GM23248 (cell line): ENCODE measurements around the gene NYNRIN. TPM values are rescaled to one million over a fixed set of nuclear protein-coding genes. Genes with fewer than 3 reads are reported as not detected.
"Not testable (repeated sequence)": the region's sequence is repeated elsewhere in the genome, so short reads cannot be mapped to it uniquely, and the experiment has no call there.

Source experiments
- DNase-seq: peaks from one replicate; pipeline ENCODE4 v3.0.0-alpha.2; 2015
- H2AFZ ChIP-seq: fragments of 200-600 bp; sonication (generic); 2 replicates; pipeline ENCODE4 v1.6.1; 2016; ENCODE audit warnings: antibody characterized with exemption
- H3F3A ChIP-seq: fragments of 200-600 bp; sonication (generic); 2 replicates; pipeline ENCODE4 v1.6.1; 2016; ENCODE audit warnings: mild to moderate bottlenecking, antibody characterized with exemption, mixed run types; ENCODE audit not compliant: insufficient read depth
- H3K27ac ChIP-seq: fragments of 200-600 bp; sonication (generic); 2 replicates; pipeline ENCODE4 v1.5.1; 2016; ENCODE audit warnings: mild to moderate bottlenecking
- H3K27me3 ChIP-seq: fragments of 200-600 bp; sonication (generic); replicated peaks from 2 replicates; pipeline ENCODE4 v1.6.1; 2016; ENCODE audit warnings: mild to moderate bottlenecking; ENCODE audit not compliant: insufficient read depth
- H3K36me3 ChIP-seq: fragments of 200-600 bp; sonication (generic); 2 replicates; pipeline ENCODE4 v1.6.1; 2016; ENCODE audit warnings: low read depth, mild to moderate bottlenecking
- H3K4me1 ChIP-seq: fragments of 200-600 bp; sonication (generic); 2 replicates; pipeline ENCODE4 v1.6.1; 2016; ENCODE audit warnings: mild to moderate bottlenecking; ENCODE audit not compliant: insufficient read depth
- H3K4me2 ChIP-seq: fragments of 200-600 bp; sonication (generic); one replicate; pipeline ENCODE4 v1.6.1; 2016; ENCODE audit warnings: mild to moderate bottlenecking; ENCODE audit not compliant: unreplicated experiment
- H3K4me3 ChIP-seq: fragments of 200-600 bp; sonication (generic); 2 replicates; pipeline ENCODE4 v1.5.1; 2016; ENCODE audit warnings: mild to moderate bottlenecking
- H3K79me2 ChIP-seq: fragments of 200-600 bp; sonication (generic); 2 replicates; pipeline ENCODE4 v1.6.1; 2016; ENCODE audit warnings: mild to moderate bottlenecking; ENCODE audit not compliant: insufficient read depth
- H3K9ac ChIP-seq: fragments of 200-600 bp; sonication (generic); 2 replicates; pipeline ENCODE4 v1.6.1; 2016; ENCODE audit warnings: mild to moderate bottlenecking
- H3K9me2 ChIP-seq: fragments of 200-600 bp; sonication (generic); 2 replicates; pipeline ENCODE4 v1.6.1; 2016; ENCODE audit warnings: mixed run types, mild to moderate bottlenecking, moderate library complexity; ENCODE audit not compliant: insufficient read depth
- H3K9me3 ChIP-seq: fragments of 200-600 bp; sonication (generic); one replicate; pipeline ENCODE4 v1.6.1; 2017; ENCODE audit warnings: low read depth
- H4K20me1 ChIP-seq: fragments of 200-600 bp; sonication (generic); 2 replicates; pipeline ENCODE4 v1.6.0; 2016; ENCODE audit not compliant: insufficient read depth
- EZH2 ChIP-seq: fragments of 200-600 bp; sonication (generic); IDR thresholded peaks from 2 replicates; pipeline ENCODE4 v1.6.1; 2018; ENCODE audit warnings: antibody characterized with exemption, mild to moderate bottlenecking; ENCODE audit not compliant: insufficient read depth, poor library complexity, severe bottlenecking
- EZH2phosphoT487 ChIP-seq: fragments of 200-600 bp; sonication (generic); IDR thresholded peaks from 2 replicates; pipeline ENCODE4 v1.6.1; 2018; ENCODE audit warnings: antibody characterized with exemption, moderate library complexity, mild to moderate bottlenecking, low read depth; ENCODE audit not compliant: insufficient read depth
- WGBS, 2 experiments: methylation state at CpG; one replicate each; pipeline ENCODE4 v1.1.6; 2015 to 2017; ENCODE audit warnings: low lambda C conversion rate in 2 of 2, low coverage in 1 of 2; ENCODE audit errors: missing lambda C conversion rate in 2 of 2; 5-methylcytosine and 5-hydroxymethylcytosine counted together
- in situ Hi-C: fragments of 300-500 bp; cut with MboI; formaldehyde crosslinking; loops from 2 replicates; pipeline ENCODE4 v1.15.0; 2020
- polyA plus RNA-seq: library from polyadenylated mRNA; unstranded; fragments of >200 nt; fragmentation: Nextera tagmentation; extraction: Ambion mirVana; gene quantifications from 2 replicates; pipeline ENCODE4 v1.2.1, GENCODE V29; 2016
- total RNA-seq: library from RNA; depleted of rRNA; stranded (reverse); fragments of >200 nt; shearing (Covaris generic); gene quantifications from 2 replicates; pipeline ENCODE4 v1.2.3, GENCODE V29; 2014; rRNA removed

NYNRIN gene
- total RNA-seq = 3.7 and 4.4 TPM in 2 replicates
- 2.2 and 2.5 TPM in 2 replicates for polyA plus RNA-seq

GRCh38 chr14:24398653-24399446 is at the start of gene NYNRIN:
Gene NYNRIN, plus strand, starts transcription at chr14:24399003. Its CDS starts 244 bp downstream, at chr14:24399247.
- peak; percentile 58 for DNase-seq
- Histone ChIP-seq H3K36me3 (no peaks in the 10 kb centered on the region), H3F3A (peaks cover 11% of the 10 kb centered on the region), H3K79me2 (no peaks in the 10 kb centered on the region), H3K9me2 (no peaks in the 10 kb centered on the region), H2AFZ (peak within 1 kb of the TSS; percentile 81), H3K4me3 (peak within 1 kb of the TSS; percentile 76), H3K9me3 (no peaks in the 10 kb centered on the region), H3K27ac (no peak within 1 kb of the TSS), H3K27me3 (no peaks in the 10 kb centered on the region), H3K4me2 (peak within 1 kb of the TSS; percentile 77), H4K20me1 (no peaks in the 10 kb centered on the region), H3K4me1 (peaks cover 17% of the 10 kb centered on the region), H3K9ac (peak within 1 kb of the TSS; percentile 61)
- 1 to 4% methylated on average over 21 to 52 of the region's 57 CpGs for WGBS, 2 experiments
- in situ Hi-C loops = no loop called here
- TF ChIP-seq EZH2phosphoT487 (no peak), EZH2 (no peak)

- H2AFZ ChIP-seq = no peak overlapping the region
These were observed 49.1 kb upstream of the NYNRIN start for GRCh38 chr14:24349742-24350141.

GRCh38 chr14:24351517-24351916 is 47.3 kb upstream of the NYNRIN start:
- Histone ChIP-seq H2AFZ (no peak overlapping the region), H3K9ac (no peak overlapping the region), H3K4me2 (peak overlapping the region; percentile 16), H3K36me3 (no peaks in the 10 kb centered on the region), H3K4me3 (no peak overlapping the region), H3K27ac (peak overlapping the region; percentile 57), H4K20me1 (no peaks in the 10 kb centered on the region), H3K4me1 (peaks cover 25% of the 10 kb centered on the region), H3K27me3 (no peaks in the 10 kb centered on the region), H3K9me3 (no peaks in the 10 kb centered on the region), H3K79me2 (no peaks in the 10 kb centered on the region), H3K9me2 (no peaks in the 10 kb centered on the region), H3F3A (peaks cover 24% of the 10 kb centered on the region)
- in situ Hi-C loops = no loop called here
- TF ChIP-seq EZH2phosphoT487 = no peak
- no peak for TF ChIP-seq EZH2
- peak; percentile 89 for DNase-seq
- 60 to 65% methylated on average over 4 of the region's 4 CpGs for WGBS, 2 experiments

More at GRCh38 chr14:24349742-24350141, 49.1 kb upstream of the NYNRIN start:
- Histone ChIP-seq H3K9ac (no peak overlapping the region), H3K4me3 (no peak overlapping the region), H3F3A (peaks cover 17% of the 10 kb centered on the region), H3K4me1 (peaks cover 25% of the 10 kb centered on the region), H4K20me1 (no peaks in the 10 kb centered on the region), H3K4me2 (no peak overlapping the region), H3K27ac (no peak overlapping the region), H3K27me3 (no peaks in the 10 kb centered on the region), H3K36me3 (no peaks in the 10 kb centered on the region), H3K79me2 (no peaks in the 10 kb centered on the region), H3K9me2 (no peaks in the 10 kb centered on the region), H3K9me3 (no peaks in the 10 kb centered on the region)
- DNase-seq = no peak
- 76 to 78% methylated on average over 5 of the region's 5 CpGs for WGBS, 2 experiments
- in situ Hi-C loops = no loop called here
- TF ChIP-seq EZH2phosphoT487 (no peak), EZH2 (no peak)

GRCh38 chr14:24353559-24354481 is 45.0 kb upstream of the NYNRIN start:
- Histone ChIP-seq H3K4me2 (peak overlapping the region; percentile 38), H3K36me3 (no peaks in the 10 kb centered on the region), H3K9me3 (no peaks in the 10 kb centered on the region), H3K27me3 (no peaks in the 10 kb centered on the region), H4K20me1 (no peaks in the 10 kb centered on the region), H3K9ac (peak overlapping the region; percentile 2; the same call in 1 of the 2 replicates), H3K79me2 (no peaks in the 10 kb centered on the region), H3K4me3 (no peak overlapping the region), H3F3A (peaks cover 24% of the 10 kb centered on the region), H3K9me2 (no peaks in the 10 kb centered on the region), H3K27ac (peak overlapping the region; percentile 68), H2AFZ (no peak overlapping the region), H3K4me1 (peaks cover 25% of the 10 kb centered on the region)
- DNase-seq = peak; percentile 79
- in situ Hi-C loops = no loop called here
- 69 to 78% methylated on average over 5 of the region's 5 CpGs for WGBS, 2 experiments
- TF ChIP-seq EZH2phosphoT487 (no peak), EZH2 (no peak)

DNA sequence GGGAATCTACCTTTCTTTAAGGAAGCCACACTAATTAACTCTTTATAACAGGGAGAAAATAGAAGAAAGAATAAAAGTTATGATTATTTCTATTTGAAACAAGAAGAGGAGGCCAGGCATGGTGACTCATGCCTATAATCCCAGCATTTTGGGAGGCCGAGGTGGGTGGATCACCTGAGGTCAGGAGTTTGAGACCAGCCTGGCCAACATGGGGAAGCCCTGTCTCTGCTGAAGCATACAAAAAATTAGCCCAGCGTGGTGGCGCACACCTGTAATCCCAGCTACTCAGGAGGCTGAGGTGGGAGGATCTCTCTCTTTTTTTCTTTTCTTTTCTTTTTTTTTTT is 44.3 kb upstream of the NYNRIN start:
- DNase-seq, H3K27me3 ChIP-seq, H3K9me2 ChIP-seq, H3K36me3 ChIP-seq, H3K4me3 ChIP-seq, in situ Hi-C loops, H3K9me3 ChIP-seq, H3K79me2 ChIP-seq, H4K20me1 ChIP-seq, H2AFZ ChIP-seq: not testable (repeated sequence)
- peak overlapping the region; percentile 68 for H3K27ac ChIP-seq
- H3K4me1 ChIP-seq = peaks cover 25% of the 10 kb centered on the region
- peaks cover 24% of the 10 kb centered on the region for H3F3A ChIP-seq
- 53 to 68% methylated on average over 3 of the region's 3 CpGs for WGBS, 2 experiments
- peak overlapping the region; percentile 2; the same call in 1 of the 2 replicates for H3K9ac ChIP-seq
- peak overlapping the region; percentile 38 for H3K4me2 ChIP-seq
